HG03139 (cell line): ENCODE results near the gene BCL2L13.

Experiments
- ATAC-seq: cut with Tn5 transposase; IDR thresholded peaks from one replicate; pipeline ENCODE4 v1.9.1; 2021; ENCODE audit not compliant: unreplicated experiment

Gene BCL2L13

GRCh38 chr22:17777005-17777716 is 138.6 kb downstream of the BCL2L13 start:
- ATAC-seq = no peak

GRCh38 chr22:17777717-17778044 is 139.1 kb downstream of the BCL2L13 start:
- no peak for ATAC-seq

GRCh38 chr22:17778412-17778976 is 139.9 kb downstream of the BCL2L13 start:
- ATAC-seq = no peak

GRCh38 chr22:17779286-17780115 is 140.9 kb downstream of the BCL2L13 start:
- ATAC-seq = no peak

GRCh38 chr22:17780116-17780740 is 141.7 kb downstream of the BCL2L13 start:
- no peak for ATAC-seq
